DMS114 treated with DMSO at 0.1 percent for 48 hours (cell line): ENCODE data around the gene MMP10.

ENCODE experiments used
- DNase-seq: peaks from one replicate; lab custom pipeline; 2025; ENCODE audit not compliant: unreplicated experiment; lab: John Stamatoyannopoulos, UW

Gene MMP10

DNA sequence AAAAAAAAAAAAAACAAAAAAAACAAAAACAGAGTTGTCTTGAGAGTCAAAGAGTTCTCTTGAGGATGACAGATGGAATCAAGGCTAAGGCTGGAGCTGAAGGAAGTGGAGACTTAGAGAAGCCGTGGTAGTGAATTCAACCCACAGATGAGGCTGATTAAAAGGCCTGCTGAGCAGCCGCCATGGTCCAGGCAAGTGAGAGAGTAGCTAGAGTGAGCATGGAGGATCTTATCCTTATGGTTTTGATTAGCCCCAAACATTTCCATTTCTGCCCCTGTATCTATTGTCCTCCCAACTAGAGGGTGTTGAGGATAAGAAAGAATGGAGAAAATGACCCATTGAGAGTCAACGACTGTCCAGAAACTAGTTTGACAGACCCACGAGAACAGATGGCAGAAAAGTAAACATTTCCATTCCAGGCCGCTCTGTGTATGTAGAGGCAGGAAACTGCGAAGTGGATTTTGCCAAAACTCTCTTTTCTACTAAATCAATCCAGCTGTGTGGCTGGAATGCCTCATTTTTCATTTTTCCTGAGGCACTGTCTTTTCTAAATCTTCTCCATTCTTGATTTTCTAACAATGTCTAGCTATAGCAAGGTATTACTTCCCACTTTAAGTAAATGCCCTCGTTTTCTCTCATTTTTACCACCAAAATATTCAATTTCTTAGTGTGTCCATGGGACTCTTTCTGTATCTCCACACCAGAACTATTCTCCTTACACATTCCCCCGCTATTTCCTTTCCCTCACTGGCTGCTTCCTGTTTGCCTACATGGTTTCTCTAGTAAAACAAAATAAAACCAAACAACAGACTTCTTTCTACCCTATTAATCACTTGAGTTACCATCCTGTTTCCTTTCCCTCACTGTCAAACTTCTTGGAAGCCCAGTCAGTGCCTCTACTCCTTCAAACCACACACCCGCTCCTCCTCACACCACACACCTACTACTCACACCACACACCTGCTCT, 50.3 kb downstream of the MMP10 start:
- no peak for DNase-seq

- DNase-seq, result no peak
Measured at GRCh38 chr11:102727890-102728289, 52.5 kb downstream of the MMP10 start.

- no peak for DNase-seq
Measured at GRCh38 chr11:102724904-102725500, 55.4 kb downstream of the MMP10 start, which contains the start of gene MMP8. Gene MMP8 (minus strand): TSS chr11:102724954. CDS start chr11:102724855, 99 bp downstream.

DNA sequence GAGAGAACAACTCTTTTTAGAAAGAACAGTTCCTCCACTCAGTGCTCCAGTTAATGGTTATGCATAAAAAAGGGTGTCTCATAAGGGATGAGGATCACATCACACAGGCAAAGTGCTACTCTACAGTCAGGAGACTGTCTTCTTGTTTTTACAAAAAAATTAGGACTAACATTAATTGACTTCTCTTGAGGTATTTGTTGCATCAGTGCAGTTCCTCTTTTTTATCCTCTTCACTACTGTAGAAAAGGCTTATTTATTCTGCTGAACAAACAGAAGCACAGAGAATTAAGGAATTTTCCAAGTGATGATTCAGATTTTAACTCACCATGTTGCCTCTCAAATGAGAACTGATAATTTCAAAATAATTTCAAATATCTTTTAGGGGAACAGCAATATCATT, 57.6 kb downstream of the MMP10 start:
- no peak for DNase-seq
